Aorta (tissue), 5 donors: ENCODE results near the gene PSTPIP1. TPM values are rescaled to one million over a fixed set of nuclear protein-coding genes. Genes with fewer than 3 reads are reported as not detected.

Source experiments
- ATAC-seq: fragments of 200-7000 bp; cut with Tn5 transposase; one replicate; pipeline ENCODE4 v1.9.1; 2022; ENCODE audit warnings: moderate library complexity; ENCODE audit not compliant: low FRiP score
- DNase-seq, 2 donors: peaks; one replicate each; pipeline ENCODE4 v3.0.0-alpha.2; 2020
- H3K27ac ChIP-seq, 2 donors: one replicate each; pipeline ENCODE4 v1.5.1; 2013; ENCODE audit warnings: low read length in 2 of 2, mild to moderate bottlenecking in 2 of 2, moderate library complexity in 2 of 2, control low read depth in 1 of 2, inconsistent platforms in 1 of 2, low read depth in 1 of 2
- H3K27me3 ChIP-seq, 2 donors: one replicate each; pipeline ENCODE4 v1.6.1; 2013; ENCODE audit warnings: control low read depth in 1 of 2, low read length in 1 of 2, mild to moderate bottlenecking in 1 of 2, moderate library complexity in 1 of 2; ENCODE audit not compliant: insufficient read depth in 2 of 2, control insufficient read depth in 1 of 2
- H3K36me3 ChIP-seq, 2 donors: one replicate each; pipeline ENCODE4 v1.6.1; 2013; ENCODE audit warnings: control low read depth in 1 of 2, low read length in 1 of 2, mild to moderate bottlenecking in 1 of 2; ENCODE audit not compliant: insufficient read depth in 2 of 2, control insufficient read depth in 1 of 2
- H3K4me1 ChIP-seq, 2 donors: one replicate each; pipeline ENCODE4 v1.6.1; 2013; ENCODE audit warnings: low read length in 2 of 2, control low read depth in 1 of 2, mild to moderate bottlenecking in 1 of 2, moderate library complexity in 1 of 2; ENCODE audit not compliant: insufficient read depth in 2 of 2, control insufficient read depth in 1 of 2
- H3K4me3 ChIP-seq, 2 donors: one replicate each; pipeline ENCODE4 v1.5.1; 2013; ENCODE audit warnings: low read length in 2 of 2, control low read depth in 1 of 2, mild to moderate bottlenecking in 1 of 2
- H3K9me3 ChIP-seq: one replicate; pipeline ENCODE4 v1.6.1; 2013; ENCODE audit warnings: mild to moderate bottlenecking, low read length; ENCODE audit not compliant: control insufficient read depth
- WGBS, 2 donors: extraction: QIAGEN DNeasy Blood & Tissue Kit; methylation state at CpG; one replicate each; pipeline ENCODE4 v1.1.7; 2013; 5-methylcytosine and 5-hydroxymethylcytosine counted together
- intact Hi-C, 2 donors: fragments of 100-400 bp; cut with DNase I; formaldehyde crosslinking; loops; one replicate each; pipeline versions ENCODE4 v1.14.2 to v1.15.0; 2022
- polyA plus RNA-seq, 2 donors: library from polyadenylated mRNA; stranded (reverse); fragments of 200-250 nt; gene quantifications; one replicate each; pipeline ENCODE4 v1.2.3, GENCODE V29; 2013
- total RNA-seq, 2 donors: library from RNA; stranded (reverse); fragmentation: NEBNext Ultra II Directional; extraction: Animal tissue kit (Norgen Biotek cat#: 25700); gene quantifications; one replicate each; pipeline ENCODE4 v1.2.1, GENCODE V29; 2021
- donor health status: healthy with polysubstance abuse.
- donor health status: Bipolar disorder and iron deficiency.
- donor health status: DM: no; HTN: no; CAD: no.
- donor health status: DM: no; HTN: no; CAD: no.
- donor health status: DM: yes; HTN: yes; CAD: no.

Gene PSTPIP1
- total and polyA plus RNA-seq, 4 donors, result 14.1 to 42.9 (median 23.5) TPM

GRCh38 chr15:77028451-77029165 is 33.7 kb downstream of the PSTPIP1 start:
- Histone ChIP-seq H3K27ac (no peak overlapping the region), H3K4me3 (no peak overlapping the region), H3K4me1 (no peaks in the 10 kb centered on the region), H3K27me3 (no peaks in the 10 kb centered on the region), H3K36me3 (no peaks in the 10 kb centered on the region), H3K9me3 (no peaks in the 10 kb centered on the region)
- ATAC-seq (no peak), DNase-seq (peak; percentile 41 to 59)
- intact Hi-C loops, result loop anchor here in 1 of 2 donors (5.0 kb wide), 1 partner anchor 514 kb away; no protein-coding TSS in a partner anchor
- 61 to 69% methylated on average over 22 of the region's 22 CpGs for WGBS, 2 donors

GRCh38 chr15:77029166-77030047 is 34.5 kb downstream of the PSTPIP1 start:
- Histone ChIP-seq H3K27ac (no peak overlapping the region), H3K9me3 (no peaks in the 10 kb centered on the region), H3K36me3 (no peaks in the 10 kb centered on the region), H3K4me3 (no peak overlapping the region), H3K4me1 (no peaks in the 10 kb centered on the region), H3K27me3 (no peaks in the 10 kb centered on the region)
- intact Hi-C loops, result loop anchor here in 1 of 2 donors (5.0 kb wide), 1 partner anchor 513 kb away; no protein-coding TSS in a partner anchor
- DNase-seq (peak; percentile 44 to 59), ATAC-seq (no peak)
- 89 to 91% methylated on average over 21 of the region's 21 CpGs for WGBS, 2 donors

- no peak overlapping the region for H3K27ac ChIP-seq
- ATAC-seq, result no peak
- no peaks in the 10 kb centered on the region for H3K27me3 ChIP-seq
- intact Hi-C loops, result no loop called here
- peak; percentile 40 to 74 for DNase-seq
- WGBS, 2 donors, result 67 to 68% methylated on average over 22 of the region's 22 CpGs
- H3K36me3 ChIP-seq, result no peaks in the 10 kb centered on the region
- H3K4me3 ChIP-seq, result no peak overlapping the region
- no peaks in the 10 kb centered on the region for H3K4me1 ChIP-seq
- no peaks in the 10 kb centered on the region for H3K9me3 ChIP-seq
These were observed 35.4 kb downstream of the PSTPIP1 start for GRCh38 chr15:77030048-77030927.

GRCh38 chr15:77030928-77031375 is 36.0 kb downstream of the PSTPIP1 start:
- H3K4me3 ChIP-seq, result no peak overlapping the region
- ATAC-seq, result no peak
- no peaks in the 10 kb centered on the region for H3K36me3 ChIP-seq
- no peaks in the 10 kb centered on the region for H3K9me3 ChIP-seq
- intact Hi-C loops, result no loop called here
- H3K4me1 ChIP-seq, result no peaks in the 10 kb centered on the region
- DNase-seq, result peak; percentile 42 to 61
- H3K27ac ChIP-seq, result no peak overlapping the region
- 73 to 78% methylated on average over 10 of the region's 10 CpGs for WGBS, 2 donors
- H3K27me3 ChIP-seq, result no peaks in the 10 kb centered on the region

- H3K27ac ChIP-seq, result no peak overlapping the region
- DNase-seq (peak; percentile 54 to 74), ATAC-seq (no peak)
- H3K4me1 ChIP-seq, result no peaks in the 10 kb centered on the region
- 83 to 85% methylated on average over 12 of the region's 12 CpGs for WGBS, 2 donors
- H3K27me3 ChIP-seq, result no peaks in the 10 kb centered on the region
- peaks cover 0 to 2% of the 10 kb centered on the region in 2 donors for H3K36me3 ChIP-seq
- intact Hi-C loops, result no loop called here
- H3K4me3 ChIP-seq, result no peak overlapping the region
- no peaks in the 10 kb centered on the region for H3K9me3 ChIP-seq
These were observed 36.6 kb downstream of the PSTPIP1 start for GRCh38 chr15:77031376-77032050.

GRCh38 chr15:77032052-77032646 is 37.2 kb downstream of the PSTPIP1 start:
- H3K4me1 ChIP-seq, result no peaks in the 10 kb centered on the region
- H3K36me3 ChIP-seq, result peaks cover 0 to 2% of the 10 kb centered on the region in 2 donors
- WGBS, 2 donors, result 83% methylated on average over 22 of the region's 22 CpGs
- no peak overlapping the region for H3K4me3 ChIP-seq
- H3K9me3 ChIP-seq, result no peaks in the 10 kb centered on the region
- intact Hi-C loops, result no loop called here
- ATAC-seq (no peak), DNase-seq (peak; percentile 38 to 68)
- H3K27me3 ChIP-seq, result no peaks in the 10 kb centered on the region
- no peak overlapping the region for H3K27ac ChIP-seq

GRCh38 chr15:77032647-77033416 is 37.9 kb downstream of the PSTPIP1 start:
- Histone ChIP-seq H3K9me3 (no peaks in the 10 kb centered on the region), H3K4me3 (no peak overlapping the region), H3K27me3 (no peaks in the 10 kb centered on the region), H3K27ac (no peak overlapping the region), H3K36me3 (peaks cover 2 to 3% of the 10 kb centered on the region in 2 donors), H3K4me1 (no peaks in the 10 kb centered on the region)
- intact Hi-C loops, result no loop called here
- DNase-seq (peak; percentile 34 to 73), ATAC-seq (no peak)
- 82 to 83% methylated on average over 18 of the region's 18 CpGs for WGBS, 2 donors
